Central memory CD8-positive, alpha-beta T cell (primary cell): ENCODE data around the gene TBX4.
A peak's percentile ranks its signal among the peaks of the same experiment; 100 is the strongest.

Source experiments
- ATAC-seq: fragments of 150-1000 bp; cut with Tn5 transposase; replicated peaks from 2 replicates; pipeline ENCODE4 v1.10.0; 2022; ENCODE audit warnings: mild to moderate bottlenecking, moderate FRiP score, moderate number of reproducible peaks; ENCODE audit not compliant: poor library complexity, severe bottlenecking; ENCODE audit errors: extremely low read depth
- DNase-seq, 2 donors: peaks; one replicate each; pipeline ENCODE4 v3.0.0; 2021; ENCODE audit warnings: low spot score in 2 of 2
- H3K27ac Mint-ChIP-seq: one replicate; pipeline ENCODE4 v1.8.0; 2022; ENCODE audit warnings: low read depth, mild to moderate bottlenecking, moderate library complexity, mixed read lengths
- H3K27me3 Mint-ChIP-seq: one replicate; pipeline ENCODE4 v1.8.0; 2022; ENCODE audit warnings: mixed read lengths
- H3K36me3 Mint-ChIP-seq: one replicate; pipeline ENCODE4 v1.8.0; 2022; ENCODE audit warnings: mild to moderate bottlenecking, moderate library complexity, mixed read lengths; ENCODE audit not compliant: insufficient read depth
- H3K4me1 Mint-ChIP-seq: one replicate; pipeline ENCODE4 v1.8.0; 2022; ENCODE audit warnings: mixed read lengths
- H3K4me3 Mint-ChIP-seq: one replicate; pipeline ENCODE4 v1.8.0; 2022; ENCODE audit warnings: mild to moderate bottlenecking, moderate library complexity, mixed read lengths
- H3K9me3 Mint-ChIP-seq: one replicate; pipeline ENCODE4 v1.8.0; 2022; ENCODE audit warnings: mixed read lengths

Gene TBX4

DNA sequence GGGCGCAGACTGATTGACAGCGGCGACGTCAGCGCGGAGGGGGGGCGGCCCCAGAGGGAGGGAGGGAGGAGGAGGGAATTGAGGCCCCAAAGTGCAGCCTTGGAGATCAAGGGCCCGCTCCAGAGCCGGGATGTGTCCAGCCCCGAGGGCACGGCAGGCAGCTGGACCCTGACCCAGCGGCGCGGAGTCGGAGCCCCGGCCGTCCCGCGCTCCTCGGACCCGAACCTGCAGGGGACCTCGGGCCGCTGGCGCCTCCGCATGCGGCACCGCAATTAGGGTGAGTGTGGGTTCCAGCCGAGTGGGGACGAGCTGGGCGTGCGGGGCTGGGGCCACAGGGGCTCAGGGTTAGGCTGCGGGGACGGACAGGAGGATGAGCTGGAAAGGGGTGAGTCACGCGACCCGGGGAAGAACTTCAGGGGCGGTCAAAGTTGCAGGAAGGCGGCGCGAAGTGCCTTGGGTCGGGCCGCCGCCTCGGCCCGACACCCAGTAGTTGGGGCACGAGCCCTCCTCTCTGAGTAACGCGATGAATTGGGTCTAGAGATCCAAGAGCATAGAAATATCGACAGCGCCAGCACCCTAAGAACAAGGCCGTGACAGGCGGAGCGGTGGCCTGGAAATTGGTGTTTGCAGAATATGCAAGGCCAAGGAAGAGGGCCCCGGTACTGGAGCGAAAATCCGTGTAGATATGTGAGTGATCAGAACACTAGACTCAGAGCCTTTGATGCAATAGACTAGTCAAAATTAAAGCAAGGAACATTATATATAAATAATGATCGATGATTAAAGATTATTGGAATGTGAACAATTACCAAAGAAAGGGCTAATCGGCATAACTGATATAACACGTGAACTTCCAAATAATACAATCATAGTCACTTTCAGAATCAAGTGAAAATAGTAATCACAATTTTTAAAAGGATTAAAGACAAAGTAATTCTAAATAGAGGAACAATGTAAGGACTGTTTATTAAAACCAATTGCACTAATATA is at the start of gene TBX4:
Gene TBX4 (plus strand): TSS at position 122 of the 990 bp plus-strand sequence. CDS start 4,069 bp downstream, outside the sequence.
- Mint-ChIP-seq H3K36me3 (peaks cover 3% of the 10 kb centered on the region), H3K27me3 (peaks cover 67% of the 10 kb centered on the region), H3K9me3 (no peaks in the 10 kb centered on the region), H3K4me1 (peaks cover 27% of the 10 kb centered on the region), H3K27ac (no peak within 1 kb of the TSS), H3K4me3 (peak within 1 kb of the TSS; percentile 47)
- no peak for ATAC-seq
- DNase-seq = no peak

DNA sequence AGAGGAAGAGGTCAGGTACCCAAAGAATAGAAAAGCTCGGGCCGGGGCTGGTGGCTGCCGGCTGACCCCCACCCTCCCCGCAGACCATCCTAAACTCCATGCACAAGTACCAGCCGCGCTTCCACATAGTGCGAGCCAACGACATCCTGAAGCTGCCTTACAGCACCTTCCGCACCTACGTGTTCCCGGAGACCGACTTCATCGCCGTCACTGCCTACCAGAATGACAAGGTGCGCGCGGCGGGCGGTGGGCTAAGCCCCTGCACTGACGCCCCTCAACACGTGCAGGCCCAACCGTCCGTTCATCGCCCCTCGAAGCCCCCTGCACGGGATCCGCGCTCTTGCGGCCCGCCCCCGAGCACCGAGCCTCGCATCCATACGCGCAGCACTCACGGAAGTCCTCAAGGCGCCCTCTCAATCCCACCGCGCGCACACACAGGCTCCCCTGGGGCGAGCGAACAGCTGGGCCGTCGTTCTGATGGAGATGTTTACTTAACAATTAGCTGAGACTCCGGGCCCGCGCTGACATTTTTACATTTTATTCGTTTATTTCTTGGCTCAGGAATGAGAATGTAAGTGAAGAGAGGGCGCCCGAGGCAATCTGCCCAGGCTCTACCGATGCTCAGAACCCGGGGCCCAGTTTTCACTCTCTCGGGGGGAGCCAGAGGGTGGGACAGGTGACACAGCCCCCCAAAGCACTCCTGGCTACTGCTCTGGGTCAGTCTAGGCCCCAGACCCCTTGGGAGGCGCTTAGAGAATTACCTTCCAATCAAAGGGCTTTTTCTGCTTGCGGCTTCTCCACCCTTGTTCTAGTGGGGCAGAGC is 49.0 kb upstream of the TBX4 start:
- H3K4me1 Mint-ChIP-seq = peaks cover 26% of the 10 kb centered on the region

DNA sequence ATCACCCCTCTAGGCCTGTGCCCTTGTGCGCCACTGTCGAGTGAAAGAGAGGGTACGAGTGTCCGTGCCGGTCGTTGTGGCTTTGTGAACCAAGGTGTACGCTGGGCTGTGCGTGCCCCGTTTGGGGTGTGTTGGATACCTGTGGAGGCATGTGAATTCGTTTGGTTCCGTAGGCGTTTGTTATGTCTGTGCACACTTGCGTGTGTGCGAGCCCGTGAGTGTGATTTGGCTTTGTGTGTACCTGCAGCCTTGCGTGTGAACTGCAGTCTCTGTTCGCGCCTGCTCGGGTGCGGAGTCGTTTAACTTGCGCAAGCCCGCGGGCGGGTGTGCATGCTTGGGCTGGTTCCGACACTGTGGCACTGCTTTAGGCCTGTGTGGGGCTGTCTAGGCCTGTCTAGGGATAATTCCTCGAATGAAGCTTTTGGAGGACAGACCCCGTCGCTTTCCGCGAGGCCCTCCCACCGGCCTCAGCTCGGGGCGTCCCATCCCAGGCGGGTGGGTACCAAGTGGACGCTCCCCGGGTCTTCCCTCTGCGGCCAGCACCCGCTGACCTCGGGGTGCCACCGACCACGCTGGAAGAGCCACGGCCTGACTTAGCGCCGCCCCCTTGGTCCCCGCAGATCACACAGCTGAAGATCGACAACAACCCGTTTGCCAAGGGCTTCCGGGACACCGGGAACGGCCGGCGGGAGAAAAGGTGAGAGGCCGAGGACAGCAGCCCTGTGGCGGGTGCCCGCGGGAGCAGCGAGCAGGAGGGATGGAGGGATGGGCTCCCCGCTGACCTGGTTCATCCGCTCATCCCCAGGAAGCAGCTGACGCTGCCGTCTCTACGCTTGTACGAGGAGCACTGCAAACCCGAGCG is 48.2 kb upstream of the TBX4 start:
- DNase-seq (no peak), ATAC-seq (no peak)
- no peak overlapping the region for H3K27ac Mint-ChIP-seq
- peaks cover 71% of the 10 kb centered on the region for H3K27me3 Mint-ChIP-seq
- peak overlapping the region; percentile 68 for H3K4me3 Mint-ChIP-seq
- peaks cover 25% of the 10 kb centered on the region for H3K4me1 Mint-ChIP-seq
- peaks cover 14% of the 10 kb centered on the region for H3K36me3 Mint-ChIP-seq
- H3K9me3 Mint-ChIP-seq = no peaks in the 10 kb centered on the region

More for the DNA sequence above, 49.0 kb upstream of the TBX4 start:
- Mint-ChIP-seq H3K27me3 (peaks cover 71% of the 10 kb centered on the region), H3K27ac (peak overlapping the region; percentile 94), H3K36me3 (peaks cover 12% of the 10 kb centered on the region), H3K9me3 (no peaks in the 10 kb centered on the region), H3K4me3 (peak overlapping the region; percentile 68)
- ATAC-seq (no peak), DNase-seq (no peak)

DNA sequence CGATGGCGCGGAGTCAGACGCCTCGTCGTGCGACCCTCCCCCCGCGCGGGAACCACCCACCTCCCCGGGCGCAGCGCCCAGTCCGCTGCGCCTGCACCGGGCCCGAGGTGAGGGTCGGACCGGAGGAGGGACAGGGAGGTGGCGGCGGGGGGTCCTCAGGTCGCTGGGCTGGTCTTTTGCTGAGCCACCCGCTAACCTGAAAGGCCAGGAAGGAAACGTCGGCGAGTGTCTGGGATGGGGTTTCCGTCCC is 47.6 kb upstream of the TBX4 start:
- ATAC-seq (no peak), DNase-seq (no peak)
- peaks cover 25% of the 10 kb centered on the region for H3K4me1 Mint-ChIP-seq
- H3K4me3 Mint-ChIP-seq = peak overlapping the region; percentile 68
- peaks cover 72% of the 10 kb centered on the region for H3K27me3 Mint-ChIP-seq
- H3K27ac Mint-ChIP-seq = no peak overlapping the region
- H3K36me3 Mint-ChIP-seq = peaks cover 14% of the 10 kb centered on the region
- H3K9me3 Mint-ChIP-seq = no peaks in the 10 kb centered on the region

DNA sequence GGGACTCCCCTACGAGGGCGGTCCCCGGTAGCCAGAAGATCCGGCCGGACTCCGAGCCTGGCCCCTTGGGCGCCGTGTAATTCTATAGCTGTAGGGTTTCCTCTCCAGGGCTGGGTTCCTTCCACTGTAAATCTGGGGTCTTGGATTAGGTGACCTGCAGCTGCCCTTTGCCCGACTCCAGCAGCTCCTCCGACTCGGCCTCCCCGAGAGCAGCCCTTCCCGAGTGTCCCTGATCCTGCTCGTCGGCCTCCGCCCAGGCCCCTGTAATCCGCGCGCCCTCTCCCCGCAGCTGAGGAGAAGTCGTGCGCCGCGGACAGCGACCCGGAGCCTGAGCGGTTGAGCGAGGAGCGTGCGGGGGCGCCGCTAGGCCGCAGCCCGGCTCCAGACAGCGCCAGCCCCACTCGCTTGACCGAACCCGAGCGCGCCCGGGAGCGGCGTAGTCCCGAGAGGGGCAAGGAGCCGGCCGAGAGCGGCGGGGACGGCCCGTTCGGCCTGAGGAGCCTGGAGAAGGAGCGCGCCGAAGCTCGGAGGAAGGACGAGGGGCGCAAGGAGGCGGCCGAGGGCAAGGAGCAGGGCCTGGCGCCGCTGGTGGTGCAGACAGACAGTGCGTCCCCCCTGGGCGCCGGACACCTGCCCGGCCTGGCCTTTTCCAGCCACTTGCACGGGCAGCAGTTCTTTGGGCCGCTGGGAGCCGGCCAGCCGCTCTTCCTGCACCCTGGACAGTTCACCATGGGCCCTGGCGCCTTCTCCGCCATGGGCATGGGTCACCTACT is 47.1 kb upstream of the TBX4 start:
- H3K4me3 Mint-ChIP-seq = peak overlapping the region; percentile 68
- H3K9me3 Mint-ChIP-seq = no peaks in the 10 kb centered on the region
- peaks cover 29% of the 10 kb centered on the region for H3K4me1 Mint-ChIP-seq
- peaks cover 76% of the 10 kb centered on the region for H3K27me3 Mint-ChIP-seq
- DNase-seq (no peak), ATAC-seq (no peak)
- H3K36me3 Mint-ChIP-seq = peaks cover 16% of the 10 kb centered on the region
- no peak overlapping the region for H3K27ac Mint-ChIP-seq

GRCh38 chr17:61405686-61406536 is 46.3 kb upstream of the TBX4 start:
- peaks cover 79% of the 10 kb centered on the region for H3K27me3 Mint-ChIP-seq
- H3K9me3 Mint-ChIP-seq = no peaks in the 10 kb centered on the region
- H3K27ac Mint-ChIP-seq = no peak overlapping the region
- peaks cover 35% of the 10 kb centered on the region for H3K4me1 Mint-ChIP-seq
- DNase-seq (no peak), ATAC-seq (no peak)
- H3K4me3 Mint-ChIP-seq = no peak overlapping the region
- H3K36me3 Mint-ChIP-seq = peaks cover 16% of the 10 kb centered on the region

DNA sequence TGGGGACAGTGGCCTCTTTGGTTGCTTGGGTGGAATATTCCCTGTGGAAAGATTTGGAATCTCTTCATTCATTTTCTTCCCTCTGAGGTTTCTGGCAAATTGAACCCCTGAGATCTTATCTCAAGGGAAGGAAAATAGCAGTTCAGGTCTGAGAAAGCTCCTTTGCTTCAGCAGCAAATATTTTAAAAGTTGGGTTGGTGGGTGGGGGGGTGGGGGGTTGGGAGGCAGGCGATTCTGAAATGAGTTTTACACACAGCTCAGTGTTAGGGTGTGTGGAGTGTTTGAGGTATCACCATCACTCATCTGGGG is 45.7 kb upstream of the TBX4 start:
- ATAC-seq (no peak), DNase-seq (no peak)
- Mint-ChIP-seq H3K27me3 (peaks cover 74% of the 10 kb centered on the region), H3K4me3 (no peak overlapping the region), H3K27ac (no peak overlapping the region), H3K4me1 (peaks cover 35% of the 10 kb centered on the region), H3K36me3 (peaks cover 16% of the 10 kb centered on the region), H3K9me3 (no peaks in the 10 kb centered on the region)

- Mint-ChIP-seq H3K36me3 (peaks cover 16% of the 10 kb centered on the region), H3K9me3 (no peaks in the 10 kb centered on the region), H3K27me3 (peaks cover 67% of the 10 kb centered on the region), H3K4me1 (peaks cover 34% of the 10 kb centered on the region), H3K4me3 (no peak overlapping the region), H3K27ac (no peak overlapping the region)
- no peak for DNase-seq
- ATAC-seq = no peak
Observed at GRCh38 chr17:61406971-61407911, 45.0 kb upstream of the TBX4 start.

DNA sequence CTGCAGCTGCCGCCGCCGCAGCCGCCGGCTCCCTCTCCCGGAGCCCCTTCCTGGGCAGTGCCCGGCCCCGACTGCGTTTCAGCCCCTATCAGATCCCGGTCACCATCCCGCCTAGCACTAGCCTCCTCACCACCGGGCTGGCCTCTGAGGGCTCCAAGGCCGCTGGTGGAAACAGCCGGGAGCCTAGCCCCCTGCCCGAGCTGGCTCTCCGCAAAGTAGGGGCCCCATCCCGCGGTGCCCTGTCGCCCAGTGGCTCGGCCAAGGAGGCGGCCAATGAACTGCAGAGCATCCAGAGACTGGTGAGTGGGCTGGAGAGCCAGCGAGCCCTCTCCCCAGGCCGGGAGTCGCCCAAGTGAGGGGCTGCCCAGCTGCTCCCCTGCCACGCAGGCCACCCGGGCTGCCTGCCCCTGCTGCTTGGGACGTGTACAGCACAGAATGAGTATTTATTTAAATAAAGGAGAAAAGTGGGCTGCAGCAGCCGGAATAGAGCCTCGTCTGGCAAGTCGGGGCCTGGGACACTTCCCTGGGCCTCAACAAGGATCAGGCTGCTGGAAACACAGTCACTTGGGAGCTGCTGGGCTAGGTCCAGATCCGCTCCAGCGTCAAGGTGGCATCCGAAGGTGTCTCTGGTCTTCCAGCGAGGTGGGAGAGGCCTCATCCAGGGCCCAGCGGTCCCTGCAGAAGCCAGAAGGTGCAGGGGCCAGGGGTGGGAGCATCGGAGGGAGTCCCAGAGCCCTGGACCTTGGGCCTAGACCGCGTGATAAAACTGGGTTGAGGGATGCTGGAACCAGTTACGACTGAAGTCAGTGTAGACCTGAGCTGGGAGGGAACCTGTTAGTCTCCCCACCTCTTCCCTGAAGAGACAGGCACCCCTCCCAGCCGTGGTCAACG is 43.8 kb upstream of the TBX4 start:
- H3K9me3 Mint-ChIP-seq = no peaks in the 10 kb centered on the region
- H3K4me1 Mint-ChIP-seq = peaks cover 23% of the 10 kb centered on the region
- peak overlapping the region; percentile 74 for H3K4me3 Mint-ChIP-seq
- no peak for DNase-seq
- ATAC-seq = no peak
- peaks cover 8% of the 10 kb centered on the region for H3K36me3 Mint-ChIP-seq
- H3K27ac Mint-ChIP-seq = no peak overlapping the region
- H3K27me3 Mint-ChIP-seq = peaks cover 56% of the 10 kb centered on the region
